Measurements from ENCODE around the gene MVK.

- TF ChIP-seq CTCF (IDR thresholded peaks at IDR 0.05) (no peak), EP300 (IDR thresholded peaks at IDR 0.05) (no peak), POLR2A (IDR thresholded peaks at IDR 0.05) (no peak)
These were observed 52.3 kb downstream of the MVK start for GRCh38 chr12:109625749-109626377.
